Activated B cell treated with CpG ODN at 0.5 μM for 24 hours (primary cell): Measurements from ENCODE around the gene CDC42BPB. TPM values are rescaled to one million over a fixed set of nuclear protein-coding genes. Genes with fewer than 3 reads are reported as not detected.
"Not testable (repeated sequence)": the region's sequence is repeated elsewhere in the genome, so short reads cannot be mapped to it uniquely, and the experiment has no call there.

ENCODE experiments used
- ATAC-seq: fragments of 200-7000 bp; cut with Tn5 transposase; one replicate; pipeline ENCODE4 v1.10.0; 2021; ENCODE audit warnings: low read depth, mild to moderate bottlenecking, moderate library complexity
- CTCF ChIA-PET: fragments of 350-600 bp; sonication (Branson Sonifier 250); formaldehyde crosslinking; loops from one replicate; lab custom pipeline; 2021; ENCODE audit warnings: antibody characterized with exemption; lab: Charles Lee
- POLR2A ChIA-PET: fragments of 350-600 bp; sonication (Branson Sonifier 250); formaldehyde crosslinking; loops from one replicate; lab custom pipeline; 2021; ENCODE audit warnings: antibody characterized with exemption; lab: Charles Lee
- DNase-seq: peaks from one replicate; pipeline ENCODE4 v3.0.0; 2022
- H3K27ac Mint-ChIP-seq: one replicate; pipeline ENCODE4 v1.8.0; 2020; ENCODE audit warnings: mixed read lengths
- H3K27me3 Mint-ChIP-seq: one replicate; pipeline ENCODE4 v1.8.0; 2021; ENCODE audit warnings: mixed read lengths
- H3K36me3 Mint-ChIP-seq: one replicate; pipeline ENCODE4 v1.8.0; 2021; ENCODE audit warnings: low read depth, mixed read lengths
- H3K4me1 Mint-ChIP-seq: one replicate; pipeline ENCODE4 v1.8.0; 2021; ENCODE audit warnings: mixed read lengths
- H3K4me3 Mint-ChIP-seq: one replicate; pipeline ENCODE4 v1.8.0; 2020; ENCODE audit warnings: mild to moderate bottlenecking, mixed read lengths
- H3K9me3 Mint-ChIP-seq: one replicate; pipeline ENCODE4 v1.8.0; 2020; ENCODE audit warnings: mixed read lengths
- intact Hi-C: fragments of 100-400 bp; cut with micrococcal nuclease; formaldehyde crosslinking; loops from one replicate; pipeline ENCODE4 v1.15.1; 2024
- total RNA-seq: library from RNA; stranded (reverse); gene quantifications from 2 replicates; pipeline ENCODE4 v1.2.3, GENCODE V29; 2022
- TF ChIP-seq, protein P1 (sequence below): fragments of 200-600 bp; IDR thresholded peaks from one replicate; pipeline ENCODE4 v1.8.0; 2022; ENCODE audit warnings: antibody characterized with exemption, mild to moderate bottlenecking

CDC42BPB gene
- total RNA-seq, 1 donor from 2014 or later, result 38.5 TPM

DNA sequence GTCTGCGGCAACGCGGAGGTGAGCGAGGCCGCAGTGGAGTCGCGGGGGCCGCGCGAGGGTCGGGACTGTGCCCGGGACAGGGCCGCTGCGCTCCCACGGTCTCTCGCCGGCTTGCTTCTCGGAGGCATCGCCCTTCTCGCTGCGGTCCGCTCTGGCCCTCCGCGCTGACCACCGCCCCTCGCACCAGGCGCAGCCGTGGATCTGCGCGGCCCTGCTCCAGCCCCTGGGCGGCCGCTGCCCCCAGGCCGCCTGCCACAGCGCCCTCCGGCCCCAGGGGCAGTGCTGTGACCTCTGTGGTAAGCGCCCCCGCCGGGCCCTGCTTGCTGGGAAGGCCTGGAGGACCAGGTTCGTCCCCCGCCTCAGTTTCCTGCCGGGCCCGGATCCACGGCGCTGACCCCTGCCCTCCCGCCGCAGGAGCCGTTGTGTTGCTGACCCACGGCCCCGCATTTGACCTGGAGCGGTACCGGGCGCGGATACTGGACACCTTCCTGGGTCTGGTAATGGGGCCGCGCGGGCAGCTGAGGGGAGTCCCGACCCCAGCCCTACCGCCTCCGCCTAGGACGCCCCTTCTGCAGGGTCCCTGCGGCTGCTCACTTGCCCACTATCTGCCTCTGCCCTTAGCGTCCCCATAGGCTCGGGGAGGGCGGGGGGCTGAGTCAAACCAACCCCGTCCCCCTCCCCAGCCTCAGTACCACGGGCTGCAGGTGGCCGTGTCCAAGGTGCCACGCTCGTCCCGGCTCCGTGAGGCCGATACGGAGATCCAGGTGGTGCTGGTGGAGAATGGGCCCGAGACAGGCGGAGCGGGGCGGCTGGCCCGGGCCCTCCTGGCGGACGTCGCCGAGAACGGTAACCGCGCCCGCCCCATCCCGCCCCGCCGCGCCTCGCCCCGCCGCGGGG is 127.9 kb downstream of the CDC42BPB start:
- Mint-ChIP-seq H3K27me3 (peaks cover 3% of the 10 kb centered on the region), H3K4me1 (peaks cover 14% of the 10 kb centered on the region), H3K9me3 (no peaks in the 10 kb centered on the region), H3K27ac (no peak overlapping the region), H3K4me3 (no peak overlapping the region), H3K36me3 (peaks cover 8% of the 10 kb centered on the region)
- intact Hi-C loops, result no loop called here
- POLR2A ChIA-PET, result no interaction called here
- no peak for ATAC-seq
- CTCF ChIA-PET, result no interaction called here
- TF ChIP-seq, protein P1, sequence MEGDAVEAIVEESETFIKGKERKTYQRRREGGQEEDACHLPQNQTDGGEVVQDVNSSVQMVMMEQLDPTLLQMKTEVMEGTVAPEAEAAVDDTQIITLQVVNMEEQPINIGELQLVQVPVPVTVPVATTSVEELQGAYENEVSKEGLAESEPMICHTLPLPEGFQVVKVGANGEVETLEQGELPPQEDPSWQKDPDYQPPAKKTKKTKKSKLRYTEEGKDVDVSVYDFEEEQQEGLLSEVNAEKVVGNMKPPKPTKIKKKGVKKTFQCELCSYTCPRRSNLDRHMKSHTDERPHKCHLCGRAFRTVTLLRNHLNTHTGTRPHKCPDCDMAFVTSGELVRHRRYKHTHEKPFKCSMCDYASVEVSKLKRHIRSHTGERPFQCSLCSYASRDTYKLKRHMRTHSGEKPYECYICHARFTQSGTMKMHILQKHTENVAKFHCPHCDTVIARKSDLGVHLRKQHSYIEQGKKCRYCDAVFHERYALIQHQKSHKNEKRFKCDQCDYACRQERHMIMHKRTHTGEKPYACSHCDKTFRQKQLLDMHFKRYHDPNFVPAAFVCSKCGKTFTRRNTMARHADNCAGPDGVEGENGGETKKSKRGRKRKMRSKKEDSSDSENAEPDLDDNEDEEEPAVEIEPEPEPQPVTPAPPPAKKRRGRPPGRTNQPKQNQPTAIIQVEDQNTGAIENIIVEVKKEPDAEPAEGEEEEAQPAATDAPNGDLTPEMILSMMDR, result no peak
- DNase-seq, result no peak

DNA sequence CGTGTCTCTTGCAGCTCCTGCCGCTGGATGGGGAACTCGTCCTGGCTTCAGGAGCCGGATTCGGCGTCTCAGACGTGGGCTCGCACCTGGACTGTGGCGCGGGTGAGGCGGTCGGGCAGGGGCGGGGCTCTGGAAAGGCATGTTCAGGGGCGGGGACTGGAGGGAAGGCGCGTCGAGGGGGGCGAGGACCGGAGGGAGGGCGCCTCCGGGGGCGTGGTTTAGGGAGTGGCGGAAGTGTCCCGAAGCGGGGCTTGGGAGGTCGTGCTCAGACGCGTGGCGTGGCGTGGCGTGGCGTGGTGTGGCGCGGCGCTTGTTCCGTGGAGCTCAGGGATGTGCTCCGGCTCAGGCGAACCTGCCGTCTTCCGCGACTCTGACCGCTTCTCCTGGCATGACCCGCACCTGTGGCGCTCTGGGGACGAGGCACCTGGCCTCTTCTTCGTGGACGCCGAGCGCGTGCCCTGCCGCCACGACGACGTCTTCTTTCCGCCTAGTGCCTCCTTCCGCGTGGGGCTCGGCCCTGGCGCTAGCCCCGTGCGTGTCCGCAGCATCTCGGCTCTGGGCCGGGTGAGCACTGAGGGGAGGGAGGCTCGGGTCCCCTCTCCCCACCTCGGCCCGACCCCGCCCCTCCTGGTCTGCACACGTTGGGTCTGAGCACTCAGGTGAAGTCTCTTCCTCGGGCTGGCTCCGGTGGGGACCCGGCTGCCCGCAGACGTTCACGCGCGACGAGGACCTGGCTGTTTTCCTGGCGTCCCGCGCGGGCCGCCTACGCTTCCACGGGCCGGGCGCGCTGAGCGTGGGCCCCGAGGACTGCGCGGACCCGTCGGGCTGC is 128.7 kb downstream of the CDC42BPB start:
- ATAC-seq (peak; percentile 88), DNase-seq (peak; percentile 72)
- Mint-ChIP-seq H3K4me3 (peak overlapping the region; percentile 76), H3K27ac (no peak overlapping the region), H3K27me3 (peaks cover 6% of the 10 kb centered on the region), H3K9me3 (no peaks in the 10 kb centered on the region), H3K4me1 (peaks cover 17% of the 10 kb centered on the region), H3K36me3 (peaks cover 8% of the 10 kb centered on the region)
- TF ChIP-seq, protein P1, result no peak
- CTCF ChIA-PET, result no interaction called here
- POLR2A ChIA-PET, result interaction anchor here (0.6 to 1.4 kb wide), 2 partner anchors 11 to 110 kb away, joined by 4 to 5 read pairs; no protein-coding TSS in a partner anchor
- intact Hi-C loops, result loop anchor here (1.0 kb wide), 2 partner anchors 21 to 27 kb away; no protein-coding TSS in a partner anchor

DNA sequence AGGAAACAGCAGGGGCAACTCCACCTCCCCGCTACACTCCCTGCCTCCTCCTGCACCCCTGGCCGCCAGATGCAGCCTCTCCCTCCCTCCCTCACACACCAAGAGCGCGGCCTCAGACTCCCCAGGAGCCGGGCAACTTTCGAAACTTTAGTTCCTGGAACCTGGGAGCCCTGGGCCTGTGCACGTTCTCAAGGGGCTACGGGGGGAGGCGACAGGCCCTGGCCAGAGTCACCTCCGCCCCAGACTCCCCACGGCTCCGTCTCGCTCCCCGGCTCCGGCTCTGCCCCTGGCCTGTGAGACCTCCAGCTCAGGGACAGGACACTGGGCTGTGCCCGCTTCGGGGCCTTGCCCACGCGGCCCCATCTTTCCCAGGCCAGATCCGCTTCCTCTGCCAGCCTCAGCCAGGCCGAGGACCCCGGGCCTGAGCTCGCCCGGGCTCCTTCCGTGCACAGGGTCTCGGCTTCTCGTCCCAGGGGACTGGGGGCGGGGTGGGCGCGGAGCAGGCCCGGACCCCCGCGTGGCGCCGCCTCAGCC is 129.4 kb downstream of the CDC42BPB start:
- ChIA-PET POLR2A (interaction anchor here (0.6 to 1.4 kb wide), 2 partner anchors 11 to 110 kb away, joined by 4 to 5 read pairs; no protein-coding TSS in a partner anchor), CTCF (no interaction called here)
- peaks cover 20% of the 10 kb centered on the region for H3K4me1 Mint-ChIP-seq
- TF ChIP-seq, protein P1, result no peak
- ATAC-seq (peak; percentile 14), DNase-seq (no peak)
- H3K27ac Mint-ChIP-seq, result no peak overlapping the region
- intact Hi-C loops, result loop anchor here (1.0 kb wide), 2 partner anchors 21 to 27 kb away; no protein-coding TSS in a partner anchor
- peaks cover 4% of the 10 kb centered on the region for H3K36me3 Mint-ChIP-seq
- H3K4me3 Mint-ChIP-seq, result peak overlapping the region; percentile 76
- H3K9me3 Mint-ChIP-seq, result no peaks in the 10 kb centered on the region
- peaks cover 6% of the 10 kb centered on the region for H3K27me3 Mint-ChIP-seq

DNA sequence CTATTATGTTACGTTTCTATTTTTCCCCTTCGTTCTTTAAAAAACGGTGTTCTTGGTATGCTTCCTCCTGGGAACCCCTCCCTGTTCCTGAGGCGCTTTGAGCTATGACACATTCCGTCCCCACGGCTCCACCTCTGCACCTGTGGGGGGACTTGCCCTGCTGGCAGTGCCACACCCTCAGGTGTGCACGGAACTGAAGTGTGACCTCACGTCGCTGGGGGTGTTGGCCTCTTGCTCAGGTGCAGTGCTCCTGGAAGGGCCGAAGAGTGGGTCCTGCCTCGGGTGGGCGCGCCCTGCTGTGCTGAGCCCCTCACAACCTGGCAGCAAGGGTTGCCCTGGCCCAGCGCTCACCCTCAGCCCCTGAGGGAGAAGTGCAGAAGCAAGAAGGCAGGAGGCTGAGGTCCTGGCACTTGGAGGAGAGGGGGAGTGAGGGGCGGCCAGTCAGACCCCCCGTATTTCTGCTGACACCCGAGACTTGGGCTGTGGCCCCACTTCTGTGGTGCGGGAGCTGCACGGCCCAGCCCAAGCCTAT is 129.9 kb downstream of the CDC42BPB start:
- Mint-ChIP-seq H3K36me3 (peaks cover 4% of the 10 kb centered on the region), H3K4me3 (peak overlapping the region; percentile 67), H3K4me1 (peaks cover 21% of the 10 kb centered on the region), H3K9me3 (no peaks in the 10 kb centered on the region), H3K27ac (no peak overlapping the region), H3K27me3 (peaks cover 6% of the 10 kb centered on the region)
- no peak for ATAC-seq
- CTCF ChIA-PET, result no interaction called here
- TF ChIP-seq, protein P1, result no peak
- intact Hi-C loops, result no loop called here
- POLR2A ChIA-PET, result interaction anchor here (1.4 kb wide), 1 partner anchor 10 kb away, joined by 4 read pairs; no protein-coding TSS in a partner anchor
- DNase-seq, result no peak

DNA sequence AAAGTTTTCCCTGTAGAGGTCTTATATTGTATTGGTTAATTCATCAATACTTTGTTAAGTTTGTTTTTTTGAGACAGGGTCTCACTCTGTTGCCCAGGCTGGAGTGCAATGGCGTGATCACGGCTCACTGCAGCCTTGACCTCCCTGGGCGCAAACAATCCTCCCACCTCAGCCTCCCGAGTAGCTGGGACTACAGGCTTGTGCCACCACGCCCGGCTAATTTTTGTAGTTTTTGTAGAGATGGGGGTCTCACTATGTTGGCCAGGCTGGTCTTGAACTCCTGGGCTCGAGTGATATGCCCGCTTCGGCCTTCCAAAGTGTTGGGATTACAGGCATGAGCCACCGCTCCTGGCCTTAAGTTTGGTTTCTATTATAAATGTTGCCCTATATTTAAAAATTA is 130.5 kb downstream of the CDC42BPB start:
- ATAC-seq, result not testable (repeated sequence)

More for the DNA sequence above, 130.5 kb downstream of the CDC42BPB start:
- H3K36me3 Mint-ChIP-seq, intact Hi-C loops, POLR2A ChIA-PET, H3K27ac Mint-ChIP-seq, H3K27me3 Mint-ChIP-seq, H3K9me3 Mint-ChIP-seq, DNase-seq, CTCF ChIA-PET, H3K4me3 Mint-ChIP-seq: not testable (repeated sequence)
- peaks cover 21% of the 10 kb centered on the region for H3K4me1 Mint-ChIP-seq
